Fibroblast of lung (primary cell): ENCODE results near the gene IL1A. TPM values are rescaled to one million over a fixed set of nuclear protein-coding genes. Genes with fewer than 3 reads are reported as not detected.

Experiments used
- DNase-seq, 2 donors: peaks; one replicate each; pipeline versions ENCODE4 v3.0.0 to v3.0.0-alpha.2; 2010; ENCODE audit warnings: low read depth in 2 of 2
- H2AFZ ChIP-seq: 2 replicates; pipeline ENCODE4 v1.5.1; 2012; ENCODE audit warnings: low read length, control low read depth, inconsistent platforms
- H3K27ac ChIP-seq: 2 replicates; pipeline ENCODE4 v1.5.1; 2011; ENCODE audit warnings: low read length, control low read depth; ENCODE audit not compliant: insufficient read depth
- H3K27me3 ChIP-seq: 2 replicates; pipeline ENCODE4 v1.5.1; 2011; ENCODE audit warnings: mild to moderate bottlenecking, low read length; ENCODE audit not compliant: control insufficient read depth, insufficient read depth
- H3K36me3 ChIP-seq: 2 replicates; pipeline ENCODE4 v1.5.1; 2011; ENCODE audit warnings: low read length; ENCODE audit not compliant: control insufficient read depth, insufficient read depth
- H3K4me1 ChIP-seq: 2 replicates; pipeline ENCODE4 v1.5.1; 2011; ENCODE audit warnings: low read length; ENCODE audit not compliant: control insufficient read depth, insufficient read depth; ENCODE audit errors: extremely low read depth
- H3K4me2 ChIP-seq: 2 replicates; pipeline ENCODE4 v1.5.1; 2011; ENCODE audit warnings: low read length, control low read depth; ENCODE audit not compliant: insufficient read depth; ENCODE audit errors: extremely low read depth
- H3K4me3 ChIP-seq, 4 experiments: fragments of 200-600 bp in 1 of 4; sonication (generic) in 1 of 4; replicated peaks in 1 of 4; 2 replicates each; pipeline ENCODE4 v1.5.1; 2011 to 2016; ENCODE audit warnings: low read length in 4 of 4, low read depth in 3 of 4, mild to moderate bottlenecking in 3 of 4, control low read depth in 2 of 4, inconsistent platforms in 1 of 4, mixed read lengths in 1 of 4; ENCODE audit not compliant: insufficient read depth in 1 of 4; ENCODE audit errors: control extremely low read depth in 1 of 4
- H3K79me2 ChIP-seq: 2 replicates; pipeline ENCODE4 v1.5.1; 2012; ENCODE audit warnings: mild to moderate bottlenecking, low read length, inconsistent platforms; ENCODE audit not compliant: control insufficient read depth, insufficient read depth
- H3K9ac ChIP-seq: 2 replicates; pipeline ENCODE4 v1.5.1; 2011; ENCODE audit warnings: mild to moderate bottlenecking, low read length, control low read depth; ENCODE audit not compliant: insufficient read depth
- H3K9me3 ChIP-seq: 2 replicates; pipeline ENCODE4 v1.5.1; 2012; ENCODE audit warnings: low read depth, low read length; ENCODE audit not compliant: control insufficient read depth, insufficient read depth
- H4K20me1 ChIP-seq: 2 replicates; pipeline ENCODE4 v1.5.1; 2011; ENCODE audit warnings: low read length; ENCODE audit not compliant: control insufficient read depth, insufficient read depth; ENCODE audit errors: extremely low read depth
- EZH2 ChIP-seq: IDR thresholded peaks from 2 replicates; pipeline ENCODE4 v1.5.1; 2012; ENCODE audit warnings: low read length, control low read depth, mild to moderate bottlenecking; ENCODE audit errors: missing control alignments
- polyA plus RNA-seq, 2 donors: library from polyadenylated mRNA; depleted of rRNA in 1 of 2; stranded (reverse) in 1 of 2; unstranded in 1 of 2; fragments of >200 nt; gene quantifications; 2 replicates each; pipeline ENCODE4 v1.2.1, GENCODE V29; 2011 to 2012; ENCODE audit warnings: missing spikeins in 1 of 2
- total RNA-seq: library from RNA; depleted of rRNA; stranded (reverse); fragments of >200 nt; gene quantifications from 2 replicates; pipeline ENCODE4 v1.2.1, GENCODE V29; 2014
- TF ChIP-seq, protein P1 (sequence below), 2 donors: IDR thresholded peaks in 1 of 2; conservative IDR thresholded peaks in 1 of 2; 1 replicate in 1 of 2; 2 replicates in 1 of 2; pipeline ENCODE4 v1.5.1; 2011 to 2012; ENCODE audit warnings: low read length in 2 of 2, control low read depth in 1 of 2, inconsistent platforms in 1 of 2, low read depth in 1 of 2, mild to moderate bottlenecking in 1 of 2

The IL1A gene
- total and polyA plus RNA-seq, 2 donors (not counting 1 experiment from before 2014, with no cell fraction given): 0.07 to 0.17 TPM

DNA sequence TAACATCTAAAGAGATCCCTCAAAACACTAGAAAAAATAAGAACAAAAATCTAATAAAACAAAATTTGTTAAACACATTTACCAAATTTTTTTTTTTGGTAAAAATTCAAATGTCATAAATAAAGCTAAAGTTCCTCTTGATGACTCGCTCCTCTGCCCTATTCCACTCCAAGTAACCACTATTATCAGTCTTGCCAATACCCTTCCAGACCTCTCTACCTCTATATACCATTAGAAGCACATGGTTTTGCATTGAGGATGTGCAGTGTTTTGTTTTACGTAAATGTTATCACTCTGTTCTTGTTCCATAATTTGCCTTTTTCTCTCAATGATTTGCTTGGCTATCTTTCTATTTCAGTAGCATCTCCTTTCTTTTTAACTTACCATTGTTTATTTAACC is 41.4 kb upstream of the IL1A start:
- Histone ChIP-seq H3K4me3 (no peak overlapping the region), H3K27ac (no peak overlapping the region), H3K36me3 (no peaks in the 10 kb centered on the region), H4K20me1 (no peaks in the 10 kb centered on the region), H3K4me2 (no peak overlapping the region), H3K9ac (no peak overlapping the region), H3K9me3 (no peaks in the 10 kb centered on the region), H3K4me1 (no peaks in the 10 kb centered on the region), H3K79me2 (no peaks in the 10 kb centered on the region), H2AFZ (no peak overlapping the region), H3K27me3 (no peaks in the 10 kb centered on the region)
- TF ChIP-seq, protein P1, sequence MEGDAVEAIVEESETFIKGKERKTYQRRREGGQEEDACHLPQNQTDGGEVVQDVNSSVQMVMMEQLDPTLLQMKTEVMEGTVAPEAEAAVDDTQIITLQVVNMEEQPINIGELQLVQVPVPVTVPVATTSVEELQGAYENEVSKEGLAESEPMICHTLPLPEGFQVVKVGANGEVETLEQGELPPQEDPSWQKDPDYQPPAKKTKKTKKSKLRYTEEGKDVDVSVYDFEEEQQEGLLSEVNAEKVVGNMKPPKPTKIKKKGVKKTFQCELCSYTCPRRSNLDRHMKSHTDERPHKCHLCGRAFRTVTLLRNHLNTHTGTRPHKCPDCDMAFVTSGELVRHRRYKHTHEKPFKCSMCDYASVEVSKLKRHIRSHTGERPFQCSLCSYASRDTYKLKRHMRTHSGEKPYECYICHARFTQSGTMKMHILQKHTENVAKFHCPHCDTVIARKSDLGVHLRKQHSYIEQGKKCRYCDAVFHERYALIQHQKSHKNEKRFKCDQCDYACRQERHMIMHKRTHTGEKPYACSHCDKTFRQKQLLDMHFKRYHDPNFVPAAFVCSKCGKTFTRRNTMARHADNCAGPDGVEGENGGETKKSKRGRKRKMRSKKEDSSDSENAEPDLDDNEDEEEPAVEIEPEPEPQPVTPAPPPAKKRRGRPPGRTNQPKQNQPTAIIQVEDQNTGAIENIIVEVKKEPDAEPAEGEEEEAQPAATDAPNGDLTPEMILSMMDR (conservative IDR thresholded peaks at IDR 0.05 in 1 of 2, IDR thresholded peaks at IDR 0.05 in 1 of 2; ENCODE audit: low read depth in 1 of 2, low read length in 2 of 2): no peak
- no peak for TF ChIP-seq EZH2
- DNase-seq: no peak

DNA sequence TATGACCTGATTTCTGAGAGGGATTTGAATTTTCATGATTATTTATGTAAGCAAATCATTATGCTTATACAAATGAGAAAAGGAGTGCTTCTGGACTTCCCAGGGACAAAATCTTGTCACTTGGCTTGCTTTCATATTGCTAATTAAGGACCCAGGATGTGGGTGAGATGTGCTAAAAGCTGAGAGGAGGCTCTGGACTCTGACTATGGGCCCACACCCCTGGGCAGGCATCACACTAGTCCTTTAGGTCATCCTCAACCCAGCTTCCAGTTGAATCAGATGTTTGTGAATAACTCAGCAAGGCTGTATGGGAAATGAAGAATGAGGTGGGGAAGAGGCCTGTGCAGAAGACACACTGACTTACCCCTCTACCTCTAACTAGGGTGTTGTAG is 40.4 kb upstream of the IL1A start:
- Histone ChIP-seq H3K79me2 (no peaks in the 10 kb centered on the region), H3K4me1 (no peaks in the 10 kb centered on the region), H3K9me3 (no peaks in the 10 kb centered on the region), H3K27me3 (no peaks in the 10 kb centered on the region), H3K4me2 (no peak overlapping the region), H4K20me1 (no peaks in the 10 kb centered on the region), H2AFZ (no peak overlapping the region), H3K36me3 (no peaks in the 10 kb centered on the region), H3K4me3 (no peak overlapping the region), H3K27ac (no peak overlapping the region), H3K9ac (no peak overlapping the region)
- TF ChIP-seq EZH2: no peak
- TF ChIP-seq, protein P1 (conservative IDR thresholded peaks at IDR 0.05 in 1 of 2, IDR thresholded peaks at IDR 0.05 in 1 of 2; ENCODE audit: low read depth in 1 of 2, low read length in 2 of 2): no peak
- no peak for DNase-seq

DNA sequence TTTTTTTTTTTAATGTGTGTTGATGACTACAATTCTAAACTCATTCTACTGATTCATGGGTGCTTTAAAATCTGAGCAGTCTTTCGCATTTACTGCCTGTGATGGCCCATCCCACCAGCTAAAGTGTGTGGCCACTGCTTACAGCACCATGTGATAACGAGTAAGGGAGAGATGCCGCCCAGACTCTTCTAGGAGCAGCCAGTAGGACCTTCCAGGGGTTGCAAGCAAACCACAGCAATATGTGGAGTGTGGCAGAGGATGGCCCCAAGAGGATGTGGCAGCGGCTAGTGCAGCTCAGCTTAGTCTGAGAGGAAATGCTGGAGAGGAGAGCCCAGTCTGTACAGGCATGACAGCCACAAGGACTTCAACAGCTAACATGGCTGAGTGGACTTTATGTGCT is 37.4 kb upstream of the IL1A start:
- H3K27me3 ChIP-seq: no peaks in the 10 kb centered on the region
- no peak for DNase-seq
- H2AFZ ChIP-seq: no peak overlapping the region
- no peak overlapping the region for H3K27ac ChIP-seq
- H3K79me2 ChIP-seq: no peaks in the 10 kb centered on the region
- no peak overlapping the region for H3K4me2 ChIP-seq
- no peak overlapping the region for H3K9ac ChIP-seq
- no peaks in the 10 kb centered on the region for H3K4me1 ChIP-seq
- no peak overlapping the region for H3K4me3 ChIP-seq
- H4K20me1 ChIP-seq: no peaks in the 10 kb centered on the region
- no peaks in the 10 kb centered on the region for H3K9me3 ChIP-seq
- TF ChIP-seq, protein P1 (conservative IDR thresholded peaks at IDR 0.05 in 1 of 2, IDR thresholded peaks at IDR 0.05 in 1 of 2; ENCODE audit: low read depth in 1 of 2, low read length in 2 of 2): no peak
- TF ChIP-seq EZH2: no peak
- H3K36me3 ChIP-seq: no peaks in the 10 kb centered on the region
